K562 (cell line): ENCODE measurements around the gene NCOA1. TPM values are rescaled to one million over a fixed set of nuclear protein-coding genes. Genes with fewer than 3 reads are reported as not detected.

Source experiments
- DDX20 ChIP-seq: fragments of 450-650 bp; IDR thresholded peaks from 2 replicates; pipeline ENCODE4 v1.6.1; 2016; ENCODE audit warnings: missing genetic modification characterization, low read depth, mild to moderate bottlenecking, missing compliant biosample characterization, moderate library complexity
- FUS ChIP-seq: fragments of 200-400 bp; formaldehyde crosslinking; optimal IDR thresholded peaks from 2 replicates; pipeline ENCODE3; 2017; ENCODE audit warnings: low read depth, low read length
- KAT7 ChIP-seq: sonication (generic); formaldehyde crosslinking; IDR thresholded peaks from 2 replicates; pipeline ENCODE4 v1.8.0; 2022; ENCODE audit warnings: missing genetic modification reagents, mild to moderate bottlenecking, borderline replicate concordance
- MXD1 ChIP-seq: fragments of 250-450 bp; sonication (Bioruptor Pico); IDR thresholded peaks from 2 replicates; pipeline ENCODE4 v1.8.0; 2021; ENCODE audit warnings: borderline replicate concordance, mild to moderate bottlenecking, moderate library complexity; ENCODE audit not compliant: poor library complexity, severe bottlenecking
- PHF8 ChIP-seq: fragments of 200-600 bp; sonication (generic); IDR thresholded peaks from 2 replicates; pipeline ENCODE4 v1.6.1; 2012; ENCODE audit warnings: mixed run types, mild to moderate bottlenecking, inconsistent platforms, low read length, moderate library complexity, borderline replicate concordance
- PRMT5 ChIP-seq: sonication (generic); formaldehyde crosslinking; IDR thresholded peaks from 2 replicates; pipeline ENCODE4 v1.5.0; 2020; ENCODE audit warnings: missing genetic modification reagents
- SIX5 ChIP-seq, 2 experiments: IDR thresholded peaks; 2 replicates each; pipeline ENCODE4 v1.6.1; 2011; ENCODE audit warnings: low read length in 2 of 2, borderline replicate concordance in 1 of 2, low read depth in 1 of 2, mild to moderate bottlenecking in 1 of 2, moderate library complexity in 1 of 2; ENCODE audit not compliant: insufficient read depth in 1 of 2
- ZC3H4 ChIP-seq: sonication (generic); formaldehyde crosslinking; IDR thresholded peaks from 2 replicates; pipeline ENCODE4 v1.9.0; 2021; ENCODE audit warnings: missing genetic modification reagents, borderline replicate concordance
- ZFP1 ChIP-seq: fragments of 450-650 bp; formaldehyde crosslinking; IDR thresholded peaks from 2 replicates; pipeline ENCODE4 v1.4.0; 2020; ENCODE audit warnings: mild to moderate bottlenecking, mixed read lengths
- ZNF384 ChIP-seq: IDR thresholded peaks from 2 replicates; pipeline ENCODE4 v1.6.1; 2012; ENCODE audit warnings: low read depth, low read length, improper control_type of control experiment
- ZNF695 ChIP-seq: fragments of 450-650 bp; formaldehyde crosslinking; IDR thresholded peaks from 2 replicates; pipeline ENCODE4 v1.4.0; 2020; ENCODE audit warnings: mild to moderate bottlenecking, moderate library complexity
- polyA plus RNA-seq, 8 experiments: library from polyadenylated mRNA; depleted of rRNA in 4 of 8; stranded (reverse) in 5 of 8; unstranded in 3 of 8; fragments of >200 nt; fragmentation: Nextera tagmentation in 2 of 8; fragmentation: Illumina TruSeq in 1 of 8; extraction: Ambion mirVana in 2 of 8; extraction: Trizol in 1 of 8; gene quantifications; 2 replicates each; pipeline versions ENCODE4 v1.2.1 to v1.2.3, GENCODE V29; 2011 to 2014; ENCODE audit warnings: inconsistent platforms in 1 of 8, missing spikeins in 1 of 8
- total RNA-seq, 7 experiments: library from RNA; depleted of rRNA in 6 of 7; stranded (reverse); fragments of >200 nt in 6 of 7; fragmentation: Illumina TruSeq in 2 of 7; extraction: Trizol in 2 of 7; gene quantifications; 2 replicates each; pipeline versions ENCODE4 v1.2.1 to v1.2.3, GENCODE V29; 2011 to 2021; ENCODE audit warnings: low replicate concordance in 1 of 7
- TF ChIP-seq, protein P1 (sequence below), 2 experiments: fragments of 450-650 bp; conservative IDR thresholded peaks; 2 replicates each; pipeline ENCODE4 v1.6.1; 2017; ENCODE audit warnings: mild to moderate bottlenecking in 2 of 2, moderate library complexity in 2 of 2
- TF ChIP-seq, protein P2 (sequence below): fragments of 200-600 bp; sonication (generic); IDR thresholded peaks from one replicate; pipeline ENCODE4 v1.6.1; 2012; ENCODE audit warnings: mild to moderate bottlenecking, low read depth, low read length, inconsistent platforms

NCOA1 gene
- total and polyA plus RNA-seq, 9 of the 15 experiments (the other 6 are each of a cell fraction or from before 2014, with no cell fraction given): 4.9 to 25.7 (median 17.0) TPM

- TF ChIP-seq, protein P1, sequence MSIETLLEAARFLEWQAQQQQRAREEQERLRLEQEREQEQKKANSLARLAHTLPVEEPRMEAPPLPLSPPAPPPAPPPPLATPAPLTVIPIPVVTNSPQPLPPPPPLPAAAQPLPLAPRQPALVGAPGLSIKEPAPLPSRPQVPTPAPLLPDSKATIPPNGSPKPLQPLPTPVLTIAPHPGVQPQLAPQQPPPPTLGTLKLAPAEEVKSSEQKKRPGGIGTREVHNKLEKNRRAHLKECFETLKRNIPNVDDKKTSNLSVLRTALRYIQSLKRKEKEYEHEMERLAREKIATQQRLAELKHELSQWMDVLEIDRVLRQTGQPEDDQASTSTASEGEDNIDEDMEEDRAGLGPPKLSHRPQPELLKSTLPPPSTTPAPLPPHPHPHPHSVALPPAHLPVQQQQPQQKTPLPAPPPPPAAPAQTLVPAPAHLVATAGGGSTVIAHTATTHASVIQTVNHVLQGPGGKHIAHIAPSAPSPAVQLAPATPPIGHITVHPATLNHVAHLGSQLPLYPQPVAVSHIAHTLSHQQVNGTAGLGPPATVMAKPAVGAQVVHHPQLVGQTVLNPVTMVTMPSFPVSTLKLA (conservative IDR thresholded peaks at IDR 0.05): no peak; a peak in 1 of 4 replicates
- no peak for TF ChIP-seq PHF8
- TF ChIP-seq, protein P2, sequence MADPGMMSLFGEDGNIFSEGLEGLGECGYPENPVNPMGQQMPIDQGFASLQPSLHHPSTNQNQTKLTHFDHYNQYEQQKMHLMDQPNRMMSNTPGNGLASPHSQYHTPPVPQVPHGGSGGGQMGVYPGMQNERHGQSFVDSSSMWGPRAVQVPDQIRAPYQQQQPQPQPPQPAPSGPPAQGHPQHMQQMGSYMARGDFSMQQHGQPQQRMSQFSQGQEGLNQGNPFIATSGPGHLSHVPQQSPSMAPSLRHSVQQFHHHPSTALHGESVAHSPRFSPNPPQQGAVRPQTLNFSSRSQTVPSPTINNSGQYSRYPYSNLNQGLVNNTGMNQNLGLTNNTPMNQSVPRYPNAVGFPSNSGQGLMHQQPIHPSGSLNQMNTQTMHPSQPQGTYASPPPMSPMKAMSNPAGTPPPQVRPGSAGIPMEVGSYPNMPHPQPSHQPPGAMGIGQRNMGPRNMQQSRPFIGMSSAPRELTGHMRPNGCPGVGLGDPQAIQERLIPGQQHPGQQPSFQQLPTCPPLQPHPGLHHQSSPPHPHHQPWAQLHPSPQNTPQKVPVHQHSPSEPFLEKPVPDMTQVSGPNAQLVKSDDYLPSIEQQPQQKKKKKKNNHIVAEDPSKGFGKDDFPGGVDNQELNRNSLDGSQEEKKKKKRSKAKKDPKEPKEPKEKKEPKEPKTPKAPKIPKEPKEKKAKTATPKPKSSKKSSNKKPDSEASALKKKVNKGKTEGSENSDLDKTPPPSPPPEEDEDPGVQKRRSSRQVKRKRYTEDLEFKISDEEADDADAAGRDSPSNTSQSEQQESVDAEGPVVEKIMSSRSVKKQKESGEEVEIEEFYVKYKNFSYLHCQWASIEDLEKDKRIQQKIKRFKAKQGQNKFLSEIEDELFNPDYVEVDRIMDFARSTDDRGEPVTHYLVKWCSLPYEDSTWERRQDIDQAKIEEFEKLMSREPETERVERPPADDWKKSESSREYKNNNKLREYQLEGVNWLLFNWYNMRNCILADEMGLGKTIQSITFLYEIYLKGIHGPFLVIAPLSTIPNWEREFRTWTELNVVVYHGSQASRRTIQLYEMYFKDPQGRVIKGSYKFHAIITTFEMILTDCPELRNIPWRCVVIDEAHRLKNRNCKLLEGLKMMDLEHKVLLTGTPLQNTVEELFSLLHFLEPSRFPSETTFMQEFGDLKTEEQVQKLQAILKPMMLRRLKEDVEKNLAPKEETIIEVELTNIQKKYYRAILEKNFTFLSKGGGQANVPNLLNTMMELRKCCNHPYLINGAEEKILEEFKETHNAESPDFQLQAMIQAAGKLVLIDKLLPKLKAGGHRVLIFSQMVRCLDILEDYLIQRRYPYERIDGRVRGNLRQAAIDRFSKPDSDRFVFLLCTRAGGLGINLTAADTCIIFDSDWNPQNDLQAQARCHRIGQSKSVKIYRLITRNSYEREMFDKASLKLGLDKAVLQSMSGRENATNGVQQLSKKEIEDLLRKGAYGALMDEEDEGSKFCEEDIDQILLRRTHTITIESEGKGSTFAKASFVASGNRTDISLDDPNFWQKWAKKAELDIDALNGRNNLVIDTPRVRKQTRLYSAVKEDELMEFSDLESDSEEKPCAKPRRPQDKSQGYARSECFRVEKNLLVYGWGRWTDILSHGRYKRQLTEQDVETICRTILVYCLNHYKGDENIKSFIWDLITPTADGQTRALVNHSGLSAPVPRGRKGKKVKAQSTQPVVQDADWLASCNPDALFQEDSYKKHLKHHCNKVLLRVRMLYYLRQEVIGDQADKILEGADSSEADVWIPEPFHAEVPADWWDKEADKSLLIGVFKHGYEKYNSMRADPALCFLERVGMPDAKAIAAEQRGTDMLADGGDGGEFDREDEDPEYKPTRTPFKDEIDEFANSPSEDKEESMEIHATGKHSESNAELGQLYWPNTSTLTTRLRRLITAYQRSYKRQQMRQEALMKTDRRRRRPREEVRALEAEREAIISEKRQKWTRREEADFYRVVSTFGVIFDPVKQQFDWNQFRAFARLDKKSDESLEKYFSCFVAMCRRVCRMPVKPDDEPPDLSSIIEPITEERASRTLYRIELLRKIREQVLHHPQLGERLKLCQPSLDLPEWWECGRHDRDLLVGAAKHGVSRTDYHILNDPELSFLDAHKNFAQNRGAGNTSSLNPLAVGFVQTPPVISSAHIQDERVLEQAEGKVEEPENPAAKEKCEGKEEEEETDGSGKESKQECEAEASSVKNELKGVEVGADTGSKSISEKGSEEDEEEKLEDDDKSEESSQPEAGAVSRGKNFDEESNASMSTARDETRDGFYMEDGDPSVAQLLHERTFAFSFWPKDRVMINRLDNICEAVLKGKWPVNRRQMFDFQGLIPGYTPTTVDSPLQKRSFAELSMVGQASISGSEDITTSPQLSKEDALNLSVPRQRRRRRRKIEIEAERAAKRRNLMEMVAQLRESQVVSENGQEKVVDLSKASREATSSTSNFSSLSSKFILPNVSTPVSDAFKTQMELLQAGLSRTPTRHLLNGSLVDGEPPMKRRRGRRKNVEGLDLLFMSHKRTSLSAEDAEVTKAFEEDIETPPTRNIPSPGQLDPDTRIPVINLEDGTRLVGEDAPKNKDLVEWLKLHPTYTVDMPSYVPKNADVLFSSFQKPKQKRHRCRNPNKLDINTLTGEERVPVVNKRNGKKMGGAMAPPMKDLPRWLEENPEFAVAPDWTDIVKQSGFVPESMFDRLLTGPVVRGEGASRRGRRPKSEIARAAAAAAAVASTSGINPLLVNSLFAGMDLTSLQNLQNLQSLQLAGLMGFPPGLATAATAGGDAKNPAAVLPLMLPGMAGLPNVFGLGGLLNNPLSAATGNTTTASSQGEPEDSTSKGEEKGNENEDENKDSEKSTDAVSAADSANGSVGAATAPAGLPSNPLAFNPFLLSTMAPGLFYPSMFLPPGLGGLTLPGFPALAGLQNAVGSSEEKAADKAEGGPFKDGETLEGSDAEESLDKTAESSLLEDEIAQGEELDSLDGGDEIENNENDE: no peak
- no peak for TF ChIP-seq KAT7 (CRISPR knock-in tag)
- TF ChIP-seq FUS: no peak
- TF ChIP-seq PRMT5 (CRISPR knock-in tag): no peak
- no peak for TF ChIP-seq MXD1 (CRISPR knock-in tag)
- TF ChIP-seq SIX5 (IDR thresholded peaks at IDR 0.05; ENCODE audit: borderline replicate concordance in 1 of 2, insufficient read depth in 1 of 2, low read depth in 1 of 2, low read length in 2 of 2): no peak
- TF ChIP-seq ZFP1 (CRISPR knock-in tag): 0 out of 2 replicates have a peak, but pooled peaks have one; percentile 31
- no peak for TF ChIP-seq ZC3H4 (CRISPR knock-in tag)
- no peak for TF ChIP-seq ZNF695 (CRISPR knock-in tag)
- no peak for TF ChIP-seq DDX20 (tag)
- peak; percentile 41; the same call in 1 of the 2 replicates for TF ChIP-seq ZNF384
Measured at GRCh38 chr2:24490181-24490689, 819 bp upstream of the NCOA1 start (continued).
